H1 (cell line): ENCODE results near the gene JPH2. TPM values are rescaled to one million over a fixed set of nuclear protein-coding genes. Genes with fewer than 3 reads are reported as not detected.

ENCODE experiments used
- CTCF ChIA-PET: fragments of 300-600 bp; sonication (Branson Sonifier 250); formaldehyde crosslinking; loops from one replicate; lab custom pipeline; 2021; ENCODE audit not compliant: partially characterized antibody; lab: Charles Lee
- POLR2A ChIA-PET: fragments of 300-600 bp; sonication (Branson Sonifier 250); formaldehyde crosslinking; loops from one replicate; lab custom pipeline; 2021; ENCODE audit warnings: inconsistent platforms; ENCODE audit not compliant: partially characterized antibody; lab: Charles Lee
- DNase-seq, 2 experiments: peaks; one replicate each; pipeline versions ENCODE4 v3.0.0 to v3.0.0-alpha.2; 2010 to 2022; ENCODE audit warnings: low spot score in 2 of 2, low read depth in 1 of 2, mixed read lengths in 1 of 2
- FAIRE-seq: peaks from 2 replicates; lab custom pipeline; 2011; peaks lifted over from hg19 to GRCh38; lab: Jason Lieb, UNC
- H2AFZ ChIP-seq: 2 replicates; pipeline ENCODE4 v1.8.1; 2012; ENCODE audit warnings: low read length, inconsistent platforms
- H2AK5ac ChIP-seq: 2 replicates; pipeline ENCODE4 v1.6.1; 2013; ENCODE audit warnings: low read depth, low read length
- H2BK120ac ChIP-seq: replicated peaks from 2 replicates; pipeline ENCODE3; 2013; ENCODE audit warnings: low read depth, low read length, inconsistent platforms
- H2BK12ac ChIP-seq: 2 replicates; pipeline ENCODE4 v1.6.1; 2013; ENCODE audit warnings: low read depth, low read length
- H2BK15ac ChIP-seq: 2 replicates; pipeline ENCODE4 v1.6.1; 2013; ENCODE audit warnings: low read length
- H2BK20ac ChIP-seq: 2 replicates; pipeline ENCODE4 v1.6.1; 2013; ENCODE audit warnings: low read length
- H2BK5ac ChIP-seq: 2 replicates; pipeline ENCODE4 v1.6.1; 2013; ENCODE audit warnings: low read depth, low read length
- H3K14ac ChIP-seq: 2 replicates; pipeline ENCODE4 v1.6.1; 2013; ENCODE audit warnings: inconsistent platforms; ENCODE audit not compliant: insufficient read length
- H3K18ac ChIP-seq: 2 replicates; pipeline ENCODE4 v1.6.1; 2013; ENCODE audit warnings: low read length; ENCODE audit errors: extremely low read depth
- H3K23ac ChIP-seq: 2 replicates; pipeline ENCODE4 v1.6.1; 2013; ENCODE audit warnings: inconsistent platforms; ENCODE audit not compliant: insufficient read length
- H3K23me2 ChIP-seq: 2 replicates; pipeline ENCODE4 v1.6.1; 2013; ENCODE audit warnings: low read depth, low read length
- H3K27ac ChIP-seq: 2 replicates; pipeline ENCODE4 v1.6.1; 2011; ENCODE audit warnings: low read depth, low read length, inconsistent platforms
- H3K27me3 ChIP-seq, 4 experiments: replicated peaks in 1 of 4; 1 replicate in 1 of 4; 2 replicates in 3 of 4; pipeline versions ENCODE4 v1.6.1 to v1.8.1; 2011 to 2013; ENCODE audit warnings: low read length in 3 of 4, mild to moderate bottlenecking in 3 of 4, inconsistent platforms in 2 of 4, mixed read lengths in 2 of 4, moderate library complexity in 1 of 4; ENCODE audit not compliant: control insufficient read depth in 3 of 4, insufficient read depth in 3 of 4; ENCODE audit errors: extremely low read depth in 1 of 4
- H3K36me3 ChIP-seq, 4 experiments: 2 replicates each; pipeline versions ENCODE4 v1.6.1 to v1.8.1; 2011 to 2013; ENCODE audit warnings: mild to moderate bottlenecking in 4 of 4, low read length in 3 of 4, moderate library complexity in 2 of 4, control low read depth in 1 of 4, inconsistent platforms in 1 of 4; ENCODE audit not compliant: insufficient read depth in 4 of 4, control insufficient read depth in 2 of 4
- H3K4ac ChIP-seq: replicated peaks from 2 replicates; pipeline ENCODE3; 2013; ENCODE audit warnings: low read length, low read depth, mixed read lengths, inconsistent platforms; ENCODE audit not compliant: insufficient read length
- H3K4me1 ChIP-seq, 4 experiments: replicated peaks in 1 of 4; 1 replicate in 1 of 4; 2 replicates in 3 of 4; pipeline versions ENCODE4 v1.6.1 to v1.8.1; 2011 to 2013; ENCODE audit warnings: low read length in 3 of 4, inconsistent platforms in 2 of 4, mixed read lengths in 1 of 4; ENCODE audit not compliant: insufficient read depth in 4 of 4, control insufficient read depth in 3 of 4
- H3K4me2 ChIP-seq, 2 experiments: 2 replicates each; pipeline versions ENCODE4 v1.6.1 to v1.8.1; 2011 to 2013; ENCODE audit warnings: low read depth in 2 of 2, low read length in 2 of 2, control low read depth in 1 of 2, inconsistent platforms in 1 of 2, mild to moderate bottlenecking in 1 of 2; ENCODE audit not compliant: insufficient read depth in 1 of 2
- H3K4me3 ChIP-seq, 4 experiments: fragments of 200-600, 300-600 bp in 1 of 4; sonication (generic), shearing (Covaris generic), sonication (Bioruptor Twin) in 1 of 4; 2 replicates each; pipeline versions ENCODE4 v1.5.1 to v1.8.1; 2011 to 2016; ENCODE audit warnings: low read length in 4 of 4, low read depth in 3 of 4, control low read depth in 2 of 4, inconsistent platforms in 2 of 4, mild to moderate bottlenecking in 2 of 4, mixed read lengths in 1 of 4, moderate library complexity in 1 of 4; ENCODE audit not compliant: insufficient read depth in 2 of 4; ENCODE audit errors: extremely low read depth in 1 of 4
- H3K56ac ChIP-seq: replicated peaks from 2 replicates; pipeline ENCODE3; 2013; ENCODE audit warnings: low read depth, mild to moderate bottlenecking, mixed read lengths, low read length, inconsistent platforms; ENCODE audit not compliant: insufficient read length
- H3K79me1 ChIP-seq: 2 replicates; pipeline ENCODE4 v1.6.1; 2013; ENCODE audit warnings: low read depth, low read length, control low read depth
- H3K79me2 ChIP-seq, 2 experiments: 2 replicates each; pipeline versions ENCODE4 v1.6.1 to v1.8.1; 2012 to 2013; ENCODE audit warnings: low read length in 2 of 2, mild to moderate bottlenecking in 2 of 2, inconsistent platforms in 1 of 2; ENCODE audit not compliant: insufficient read depth in 2 of 2, control insufficient read depth in 1 of 2
- H3K9ac ChIP-seq, 4 experiments: replicated peaks in 1 of 4; 1 replicate in 1 of 4; 2 replicates in 3 of 4; pipeline versions ENCODE4 v1.6.1 to v1.8.1; 2011 to 2013; ENCODE audit warnings: low read depth in 3 of 4, low read length in 3 of 4, control low read depth in 2 of 4, mild to moderate bottlenecking in 2 of 4, moderate library complexity in 2 of 4, inconsistent platforms in 1 of 4; ENCODE audit errors: extremely low read depth in 1 of 4
- H3K9me3 ChIP-seq, 2 experiments: 2 replicates each; pipeline versions ENCODE4 v1.6.1 to v1.8.1; 2012 to 2013; ENCODE audit warnings: mild to moderate bottlenecking in 2 of 2, moderate library complexity in 2 of 2, control low read depth in 1 of 2, inconsistent platforms in 1 of 2, low read depth in 1 of 2, low read length in 1 of 2, mixed read lengths in 1 of 2; ENCODE audit not compliant: insufficient read depth in 2 of 2
- H4K20me1 ChIP-seq, 2 experiments: replicated peaks in 1 of 2; 2 replicates each; pipeline versions ENCODE3 to v1.8.1; 2011 to 2013; ENCODE audit warnings: inconsistent platforms in 2 of 2, low read length in 2 of 2, mild to moderate bottlenecking in 1 of 2; ENCODE audit not compliant: insufficient read depth in 2 of 2, control insufficient read depth in 1 of 2
- H4K5ac ChIP-seq: 2 replicates; pipeline ENCODE4 v1.6.1; 2013; ENCODE audit warnings: low read length, low read depth, mixed read lengths, inconsistent platforms; ENCODE audit not compliant: insufficient read length
- H4K8ac ChIP-seq: 2 replicates; pipeline ENCODE4 v1.8.0; 2013; ENCODE audit warnings: mild to moderate bottlenecking, moderate library complexity, low read length, inconsistent platforms; ENCODE audit not compliant: insufficient read depth; ENCODE audit errors: extremely low read depth
- H4K91ac ChIP-seq: replicated peaks from 2 replicates; pipeline ENCODE3; 2013; ENCODE audit warnings: low read length, mixed read lengths, inconsistent platforms; ENCODE audit not compliant: insufficient read length
- BACH1 ChIP-seq: IDR thresholded peaks from 2 replicates; pipeline ENCODE4 v1.6.1; 2012; ENCODE audit warnings: low read length, improper control_type of control experiment
- BCL11A ChIP-seq, 2 experiments: IDR thresholded peaks; one replicate each; pipeline ENCODE4 v1.6.1; 2011; ENCODE audit warnings: low read depth in 2 of 2, low read length in 2 of 2, mild to moderate bottlenecking in 2 of 2
- EGR1 ChIP-seq: IDR thresholded peaks from 2 replicates; pipeline ENCODE4 v1.6.1; 2011; ENCODE audit warnings: low read depth, low read length, borderline replicate concordance
- GABPA ChIP-seq: IDR thresholded peaks from 2 replicates; pipeline ENCODE4 v1.6.1; 2011; ENCODE audit warnings: mild to moderate bottlenecking, low read length, moderate library complexity, borderline replicate concordance; ENCODE audit not compliant: insufficient read depth
- NRF1 ChIP-seq: IDR thresholded peaks from 2 replicates; pipeline ENCODE4 v1.6.1; 2011; ENCODE audit warnings: mild to moderate bottlenecking, low read depth, low read length, improper control_type of control experiment
- POLR2A ChIP-seq, 2 experiments: IDR thresholded peaks; 1 replicate in 1 of 2; 2 replicates in 1 of 2; pipeline ENCODE4 v1.6.1; 2011; ENCODE audit warnings: low read depth in 2 of 2, low read length in 2 of 2, mild to moderate bottlenecking in 2 of 2; ENCODE audit errors: control extremely low read depth in 1 of 2
- RBBP5 ChIP-seq: IDR thresholded peaks from 2 replicates; pipeline ENCODE4 v1.7.1; 2012; ENCODE audit warnings: low read depth, mild to moderate bottlenecking, inconsistent platforms, low read length, moderate library complexity, borderline replicate concordance
- RNF2 ChIP-seq: fragments of 200-900, 300-1000 bp; sonication (generic); IDR thresholded peaks from 2 replicates; pipeline ENCODE4 v1.7.1; 2016; ENCODE audit warnings: borderline replicate concordance, low read depth, mild to moderate bottlenecking, antibody characterized with exemption, low read length; ENCODE audit not compliant: poor library complexity, severe bottlenecking; ENCODE audit errors: missing control alignments
- SAP30 ChIP-seq: fragments of 300-600 bp; sonication (generic); IDR thresholded peaks from 2 replicates; pipeline ENCODE4 v1.7.1; 2012; ENCODE audit warnings: low read length, moderate library complexity, mild to moderate bottlenecking, inconsistent platforms; ENCODE audit not compliant: insufficient read depth, insufficient replicate concordance
- SIX5 ChIP-seq: IDR thresholded peaks from 2 replicates; pipeline ENCODE4 v1.6.1; 2011; ENCODE audit warnings: mild to moderate bottlenecking, low read depth, low read length
- TBP ChIP-seq: IDR thresholded peaks from 2 replicates; pipeline ENCODE4 v1.6.1; 2011; ENCODE audit warnings: low read depth, low read length, improper control_type of control experiment
- WGBS, 2 experiments: shearing (Covaris generic) in 1 of 2; methylation state at CpG; one replicate each; pipeline versions ENCODE4 v1.1.6 to v1.1.7; 2013 to 2015; ENCODE audit warnings: low lambda C conversion rate in 2 of 2, mixed read lengths in 2 of 2, inconsistent platforms in 1 of 2, low coverage in 1 of 2, missing lambda C conversion rate in 1 of 2; ENCODE audit not compliant: insufficient replicate concordance in 2 of 2, insufficient coverage in 1 of 2, insufficient read length in 1 of 2; ENCODE audit errors: extremely low coverage in 1 of 2, missing lambda C conversion rate in 1 of 2; 5-methylcytosine and 5-hydroxymethylcytosine counted together
- polyA plus RNA-seq, 7 experiments: library from polyadenylated mRNA; depleted of rRNA in 3 of 7; stranded (reverse) in 5 of 7; unstranded in 2 of 7; fragments of >200 nt in 5 of 7; fragments of 200-250 nt in 2 of 7; gene quantifications; 1 replicate in 5 of 7; 2 replicates in 1 of 7; 4 replicates in 1 of 7; pipeline versions ENCODE4 v1.2.1 to v1.2.3, GENCODE V29; 2011 to 2013; ENCODE audit warnings: missing spikeins in 2 of 7, mixed read lengths in 2 of 7
- total RNA-seq: library from RNA; stranded (reverse); fragmentation: NEBNext Ultra II Directional; extraction: Animal tissue kit (Norgen Biotek cat#: 25700); gene quantifications from 2 replicates; pipeline ENCODE4 v1.2.1, GENCODE V29; 2021
- TF ChIP-seq, protein P1 (sequence below), 3 experiments: IDR thresholded peaks; 1 replicate in 2 of 3; 2 replicates in 1 of 3; pipeline versions ENCODE4 v1.5.1 to v1.6.1; 2011; ENCODE audit warnings: low read length in 3 of 3, mild to moderate bottlenecking in 3 of 3, inconsistent platforms in 2 of 3, low read depth in 1 of 3, moderate library complexity in 1 of 3; ENCODE audit not compliant: insufficient read depth in 1 of 3; ENCODE audit errors: control extremely low read depth in 1 of 3

JPH2 gene
- total and polyA plus RNA-seq, 2 of the 8 experiments (the other 6 are each of a cell fraction or from before 2014, with no cell fraction given): 0.59 to 1.3 TPM

DNA sequence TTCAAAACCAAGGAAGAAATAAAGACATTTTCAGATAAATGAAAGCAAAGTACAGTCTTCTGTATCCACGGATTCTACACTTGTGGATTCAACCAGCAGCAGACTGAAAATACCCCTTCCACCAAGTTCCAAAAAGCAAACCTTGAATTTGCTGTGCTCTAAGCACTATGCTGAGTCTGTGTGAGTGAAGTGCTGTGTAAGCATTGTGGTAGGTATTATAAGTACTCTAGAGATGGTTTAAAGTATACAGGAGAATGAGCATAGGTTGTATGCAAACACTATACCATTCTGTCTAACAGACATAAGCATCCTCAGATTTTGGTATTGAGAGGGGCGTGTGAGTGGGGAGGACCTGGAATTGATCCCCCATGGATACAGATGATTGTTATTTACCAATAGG lies 14.0 kb upstream of the JPH2 start:
- whole genome bisulfite sequencing, 2 experiments: 84% methylated on average over 2 of the region's 2 CpGs; no CpG with 5 or more reads in 1 of the 2 experiments
- no peaks in the 10 kb centered on the region for H3K27me3 ChIP-seq
- H3K4me1 ChIP-seq: no peaks in the 10 kb centered on the region
- H2BK20ac ChIP-seq: no peak overlapping the region
- no peak overlapping the region for H3K4me3 ChIP-seq
- no peak overlapping the region for H2BK5ac ChIP-seq
- DNase-seq (no peak), FAIRE-seq (no peak)
- no peaks in the 10 kb centered on the region for H3K9me3 ChIP-seq
- H2AK5ac ChIP-seq: no peak overlapping the region
- CTCF ChIA-PET: no interaction called here
- no peak overlapping the region for H2AFZ ChIP-seq
- no peak overlapping the region for H3K18ac ChIP-seq
- H4K20me1 ChIP-seq: peaks cover 3 to 5% of the 10 kb centered on the region in 2 experiments
- H3K9ac ChIP-seq: no peak overlapping the region
- H4K91ac ChIP-seq: no peak overlapping the region
- no peak overlapping the region for H3K56ac ChIP-seq
- no peak overlapping the region for H2BK120ac ChIP-seq
- no peak overlapping the region for H2BK15ac ChIP-seq
- peaks cover 10 to 80% (median 48%) of the 10 kb centered on the region in 4 experiments for H3K36me3 ChIP-seq
- no peak overlapping the region for H3K4me2 ChIP-seq
- peaks cover 0 to 36% of the 10 kb centered on the region in 2 experiments; a peak in 2 of 4 replicates for H3K79me2 ChIP-seq
- H2BK12ac ChIP-seq: no peak overlapping the region
- no peaks in the 10 kb centered on the region; the same call in 1 of the 2 replicates for H3K79me1 ChIP-seq
- H3K4ac ChIP-seq: no peak overlapping the region
- no peaks in the 10 kb centered on the region for H3K23me2 ChIP-seq
- POLR2A ChIA-PET: no interaction called here
- H3K14ac ChIP-seq: no peak overlapping the region
- no peak overlapping the region for H3K23ac ChIP-seq
- H4K8ac ChIP-seq: no peak overlapping the region
- H4K5ac ChIP-seq: no peak overlapping the region
- no peak overlapping the region for H3K27ac ChIP-seq
- TF ChIP-seq SIX5 (no peak), NRF1 (no peak), TBP (no peak), EGR1 (no peak), RNF2 (no peak), GABPA (no peak), RBBP5 (no peak), SAP30 (no peak), BCL11A (IDR thresholded peaks at IDR 0.05; ENCODE audit: low read depth in 2 of 2, low read length in 2 of 2) (no peak), POLR2A (IDR thresholded peaks at IDR 0.05; ENCODE audit: control extremely low read depth in 1 of 2, low read depth in 2 of 2, low read length in 2 of 2) (no peak), BACH1 (no peak)
- TF ChIP-seq, protein P1, sequence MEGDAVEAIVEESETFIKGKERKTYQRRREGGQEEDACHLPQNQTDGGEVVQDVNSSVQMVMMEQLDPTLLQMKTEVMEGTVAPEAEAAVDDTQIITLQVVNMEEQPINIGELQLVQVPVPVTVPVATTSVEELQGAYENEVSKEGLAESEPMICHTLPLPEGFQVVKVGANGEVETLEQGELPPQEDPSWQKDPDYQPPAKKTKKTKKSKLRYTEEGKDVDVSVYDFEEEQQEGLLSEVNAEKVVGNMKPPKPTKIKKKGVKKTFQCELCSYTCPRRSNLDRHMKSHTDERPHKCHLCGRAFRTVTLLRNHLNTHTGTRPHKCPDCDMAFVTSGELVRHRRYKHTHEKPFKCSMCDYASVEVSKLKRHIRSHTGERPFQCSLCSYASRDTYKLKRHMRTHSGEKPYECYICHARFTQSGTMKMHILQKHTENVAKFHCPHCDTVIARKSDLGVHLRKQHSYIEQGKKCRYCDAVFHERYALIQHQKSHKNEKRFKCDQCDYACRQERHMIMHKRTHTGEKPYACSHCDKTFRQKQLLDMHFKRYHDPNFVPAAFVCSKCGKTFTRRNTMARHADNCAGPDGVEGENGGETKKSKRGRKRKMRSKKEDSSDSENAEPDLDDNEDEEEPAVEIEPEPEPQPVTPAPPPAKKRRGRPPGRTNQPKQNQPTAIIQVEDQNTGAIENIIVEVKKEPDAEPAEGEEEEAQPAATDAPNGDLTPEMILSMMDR (IDR thresholded peaks at IDR 0.05; ENCODE audit: control extremely low read depth in 1 of 3, insufficient read depth in 1 of 3, low read depth in 1 of 3, low read length in 3 of 3): no peak
